Neural cell (in vitro differentiated cells): Measurements from ENCODE around the gene XPA. TPM values are rescaled to one million over a fixed set of nuclear protein-coding genes. Genes with fewer than 3 reads are reported as not detected.

Source experiments
- H2AFZ ChIP-seq: fragments of 200-600, 300-800 bp; sonication (generic), shearing (Covaris generic); 2 replicates; pipeline ENCODE4 v1.6.0; 2014; ENCODE audit warnings: low read depth, mild to moderate bottlenecking, antibody characterized with exemption, low read length, moderate library complexity
- H3F3A ChIP-seq: fragments of 200-600 bp; shearing (Covaris generic); 2 replicates; pipeline ENCODE4 v1.6.1; 2016; ENCODE audit warnings: mild to moderate bottlenecking, moderate library complexity, mixed read lengths, antibody characterized with exemption, low read length; ENCODE audit not compliant: insufficient read depth, poor library complexity, severe bottlenecking
- H3K27ac ChIP-seq: fragments of 200-600, 300-800 bp; sonication (generic), shearing (Covaris generic); 2 replicates; pipeline ENCODE4 v1.5.1; 2014; ENCODE audit warnings: mild to moderate bottlenecking, low read length, moderate library complexity
- H3K27me3 ChIP-seq: fragments of 300-800, 200-600 bp; sonication (generic), shearing (Covaris generic); 2 replicates; pipeline ENCODE4 v1.6.0; 2014; ENCODE audit warnings: mild to moderate bottlenecking, low read depth, low read length, moderate library complexity; ENCODE audit not compliant: insufficient read depth
- H3K36me3 ChIP-seq: fragments of 300-800, 200-600 bp; sonication (generic), shearing (Covaris generic); 2 replicates; pipeline ENCODE4 v1.5.1; 2014; ENCODE audit warnings: mild to moderate bottlenecking, antibody characterized with exemption, low read length, moderate library complexity; ENCODE audit not compliant: insufficient read depth
- H3K4me2 ChIP-seq: fragments of 300-800, 200-600 bp; sonication (generic), shearing (Covaris generic); 2 replicates; pipeline ENCODE4 v1.6.0; 2014; ENCODE audit warnings: mild to moderate bottlenecking, low read length
- H3K4me3 ChIP-seq: fragments of 300-800, 200-600 bp; sonication (generic), shearing (Covaris generic); 2 replicates; pipeline ENCODE4 v1.5.1; 2014; ENCODE audit warnings: mild to moderate bottlenecking, low read length, moderate library complexity
- H3K79me2 ChIP-seq: fragments of 200-600 bp; shearing (Covaris generic); replicated peaks from 2 replicates; pipeline ENCODE4 v1.6.0; 2014; ENCODE audit warnings: mild to moderate bottlenecking, low read length, moderate library complexity; ENCODE audit not compliant: insufficient read depth
- H3K9ac ChIP-seq: fragments of 300-800, 200-600 bp; sonication (generic), shearing (Covaris generic); 2 replicates; pipeline ENCODE4 v1.6.1; 2016; ENCODE audit warnings: mild to moderate bottlenecking, low read length, mixed read lengths
- H3K9me2 ChIP-seq: fragments of 200-600 bp; shearing (Covaris generic); 2 replicates; pipeline ENCODE4 v1.6.1; 2016; ENCODE audit warnings: mild to moderate bottlenecking, low read length, mixed read lengths; ENCODE audit not compliant: insufficient read depth
- H3K9me3 ChIP-seq: fragments of 200-600, 300-800 bp; sonication (generic), shearing (Covaris generic); 2 replicates; pipeline ENCODE4 v1.6.1; 2016; ENCODE audit warnings: mild to moderate bottlenecking, mixed run types, low read length, moderate library complexity, mixed read lengths
- H4K20me1 ChIP-seq: fragments of 200-600 bp; shearing (Covaris generic); 2 replicates; pipeline ENCODE4 v1.6.1; 2016; ENCODE audit warnings: mild to moderate bottlenecking, mixed run types; ENCODE audit not compliant: insufficient read depth
- CTCF ChIP-seq: fragments of 450-650 bp; IDR thresholded peaks from 2 replicates; pipeline ENCODE4 v1.5.1; 2014; ENCODE audit warnings: antibody characterized with exemption, mild to moderate bottlenecking, moderate library complexity; ENCODE audit not compliant: poor library complexity, severe bottlenecking
- EP300 ChIP-seq: fragments of 450-650 bp; conservative IDR thresholded peaks from 2 replicates; pipeline ENCODE4 v1.6.1; 2014; ENCODE audit warnings: antibody characterized with exemption, mild to moderate bottlenecking, moderate library complexity; ENCODE audit not compliant: poor library complexity, severe bottlenecking
- EZH2 ChIP-seq: fragments of 200-600, 300-800 bp; shearing (Covaris generic), sonication (generic); IDR thresholded peaks from 2 replicates; pipeline ENCODE4 v1.6.1; 2014; ENCODE audit warnings: antibody characterized with exemption, low read length, borderline replicate concordance, mild to moderate bottlenecking; ENCODE audit not compliant: insufficient read depth, poor library complexity, severe bottlenecking
- MXI1 ChIP-seq: fragments of 450-650 bp; conservative IDR thresholded peaks from 2 replicates; pipeline ENCODE4 v1.6.1; 2014; ENCODE audit warnings: antibody characterized with exemption, mild to moderate bottlenecking; ENCODE audit not compliant: poor library complexity, severe bottlenecking
- POLR2AphosphoS5 ChIP-seq: IDR thresholded peaks from 2 replicates; pipeline ENCODE4 v1.6.1; 2012
- REST ChIP-seq: IDR thresholded peaks from 2 replicates; pipeline ENCODE4 v1.6.1; 2012; ENCODE audit warnings: borderline replicate concordance
- TAF1 ChIP-seq: IDR thresholded peaks from 2 replicates; pipeline ENCODE4 v1.6.1; 2012; ENCODE audit warnings: low read depth
- polyA plus RNA-seq: library from polyadenylated mRNA; depleted of rRNA; stranded (reverse); fragments of >200 nt; gene quantifications from 2 replicates; pipeline ENCODE4 v1.2.3, GENCODE V29; 2014

The XPA gene
- polyA plus RNA-seq, 1 donor from 2014 or later, result 34.5 TPM

- Histone ChIP-seq H2AFZ (no peak overlapping the region), H3K4me3 (no peak overlapping the region), H3K9me3 (no peaks in the 10 kb centered on the region), H3K27me3 (no peaks in the 10 kb centered on the region), H3K27ac (no peak overlapping the region), H3K36me3 (no peaks in the 10 kb centered on the region), H3K79me2 (no peaks in the 10 kb centered on the region), H4K20me1 (no peaks in the 10 kb centered on the region), H3K9ac (no peak overlapping the region), H3K4me2 (no peak overlapping the region), H3K9me2 (no peaks in the 10 kb centered on the region), H3F3A (no peaks in the 10 kb centered on the region)
- TF ChIP-seq POLR2AphosphoS5 (no peak), MXI1 (no peak), TAF1 (no peak), EZH2 (no peak), EP300 (no peak), REST (no peak), CTCF (no peak)
These were observed 20.7 kb upstream of the XPA start for GRCh38 chr9:97717866-97718265.

GRCh38 chr9:97714435-97714834 is 17.3 kb upstream of the XPA start:
- H2AFZ ChIP-seq, result no peak overlapping the region
- H3K4me2 ChIP-seq, result no peak overlapping the region
- no peak for TF ChIP-seq TAF1
- no peak for TF ChIP-seq REST

More at GRCh38 chr9:97714435-97714834, 17.3 kb upstream of the XPA start:
- Histone ChIP-seq H3K27ac (no peak overlapping the region), H3K36me3 (no peaks in the 10 kb centered on the region), H3K9ac (no peak overlapping the region), H3K4me3 (no peak overlapping the region), H4K20me1 (no peaks in the 10 kb centered on the region), H3F3A (no peaks in the 10 kb centered on the region), H3K9me3 (no peaks in the 10 kb centered on the region), H3K27me3 (no peaks in the 10 kb centered on the region), H3K79me2 (no peaks in the 10 kb centered on the region), H3K9me2 (no peaks in the 10 kb centered on the region)
